Astrocyte (in vitro differentiated cells and primary cell): ENCODE results near the gene DGKH. TPM values are rescaled to one million over a fixed set of nuclear protein-coding genes. Genes with fewer than 3 reads are reported as not detected.

ENCODE experiments used
- DNase-seq: peaks from one replicate; pipeline ENCODE4 v3.0.0-alpha.2; 2010; ENCODE audit warnings: low read depth
- FAIRE-seq: peaks from 2 replicates; lab custom pipeline; 2011; peaks lifted over from hg19 to GRCh38; lab: Jason Lieb, UNC
- H2AFZ ChIP-seq: 2 replicates; pipeline ENCODE4 v1.6.0; 2012; ENCODE audit warnings: low read depth, low read length, inconsistent platforms
- H3K27ac ChIP-seq: 2 replicates; pipeline ENCODE4 v1.5.1; 2011; ENCODE audit warnings: low read depth, low read length, inconsistent platforms
- H3K27me3 ChIP-seq: 2 replicates; pipeline ENCODE4 v1.6.0; 2011; ENCODE audit warnings: low read length, inconsistent platforms; ENCODE audit not compliant: insufficient read depth
- H3K36me3 ChIP-seq: 2 replicates; pipeline ENCODE4 v1.5.1; 2011; ENCODE audit warnings: low read length, inconsistent platforms; ENCODE audit not compliant: insufficient read depth
- H3K4me1 ChIP-seq: 2 replicates; pipeline ENCODE4 v1.5.1; 2011; ENCODE audit warnings: low read length, inconsistent platforms; ENCODE audit not compliant: insufficient read depth
- H3K4me2 ChIP-seq: 2 replicates; pipeline ENCODE4 v1.6.0; 2012; ENCODE audit warnings: low read length, inconsistent platforms
- H3K4me3 ChIP-seq: 2 replicates; pipeline ENCODE4 v1.5.1; 2011; ENCODE audit warnings: low read depth, mild to moderate bottlenecking, low read length, inconsistent platforms; ENCODE audit not compliant: insufficient read depth
- H3K79me2 ChIP-seq: 2 replicates; pipeline ENCODE4 v1.6.0; 2012; ENCODE audit warnings: mild to moderate bottlenecking, low read length, inconsistent platforms; ENCODE audit not compliant: insufficient read depth
- H3K9ac ChIP-seq: 2 replicates; pipeline ENCODE4 v1.6.0; 2012; ENCODE audit warnings: mild to moderate bottlenecking, low read length, inconsistent platforms
- H3K9me3 ChIP-seq: 2 replicates; pipeline ENCODE4 v1.5.1; 2012; ENCODE audit warnings: low read depth, mild to moderate bottlenecking, low read length, inconsistent platforms; ENCODE audit not compliant: insufficient read depth
- H4K20me1 ChIP-seq: 2 replicates; pipeline ENCODE4 v1.6.0; 2012; ENCODE audit warnings: low read length, inconsistent platforms; ENCODE audit not compliant: insufficient read depth
- H3K27ac Mint-ChIP-seq: one replicate; pipeline ENCODE4 v1.8.0; 2021; ENCODE audit warnings: mild to moderate bottlenecking, mixed read lengths; ENCODE audit not compliant: unreplicated experiment
- H3K27me3 Mint-ChIP-seq: one replicate; pipeline ENCODE4 v1.8.0; 2021; ENCODE audit warnings: low read depth, mixed read lengths; ENCODE audit not compliant: unreplicated experiment
- H3K36me3 Mint-ChIP-seq: one replicate; pipeline ENCODE4 v1.8.0; 2021; ENCODE audit warnings: low read depth, mixed read lengths; ENCODE audit not compliant: unreplicated experiment
- H3K4me1 Mint-ChIP-seq: one replicate; pipeline ENCODE4 v1.8.0; 2021; ENCODE audit warnings: low read depth, mixed read lengths; ENCODE audit not compliant: unreplicated experiment
- H3K4me3 Mint-ChIP-seq: one replicate; pipeline ENCODE4 v1.8.0; 2021; ENCODE audit warnings: mild to moderate bottlenecking, moderate library complexity, mixed read lengths; ENCODE audit not compliant: unreplicated experiment
- H3K9me3 Mint-ChIP-seq: one replicate; pipeline ENCODE4 v1.8.0; 2021; ENCODE audit warnings: mild to moderate bottlenecking, mixed read lengths; ENCODE audit not compliant: unreplicated experiment
- CTCF ChIP-seq: IDR thresholded peaks from 2 replicates; pipeline ENCODE4 v1.5.1; 2011; ENCODE audit warnings: low read depth, mild to moderate bottlenecking, inconsistent platforms, low read length, moderate library complexity; ENCODE audit not compliant: insufficient read depth
- EZH2 ChIP-seq: IDR thresholded peaks from 2 replicates; pipeline ENCODE4 v1.6.1; 2012; ENCODE audit warnings: mild to moderate bottlenecking, low read length, inconsistent platforms; ENCODE audit not compliant: insufficient read depth
- total RNA-seq: library from RNA; stranded (reverse); gene quantifications from 2 replicates; pipeline ENCODE4 v1.2.1, GENCODE V29; 2021

DGKH gene
- total RNA-seq, 1 donor from 2014 or later = 16.4 TPM

GRCh38 chr13:42123600-42123999 lies 75.2 kb downstream of the DGKH start:
- H3K36me3 Mint-ChIP-seq = peaks cover 18% of the 10 kb centered on the region
- no peak overlapping the region for H3K27ac ChIP-seq
- H3K27ac Mint-ChIP-seq = no peak overlapping the region
- no peak overlapping the region for H3K4me3 Mint-ChIP-seq
- no peak overlapping the region for H3K4me2 ChIP-seq
- H3K27me3 Mint-ChIP-seq = no peaks in the 10 kb centered on the region
- H3K79me2 ChIP-seq = peaks cover 22% of the 10 kb centered on the region
- DNase-seq (no peak), FAIRE-seq (no peak)
- H3K9me3 Mint-ChIP-seq = peaks cover 7% of the 10 kb centered on the region
- H2AFZ ChIP-seq = no peak overlapping the region
- H3K4me3 ChIP-seq = no peak overlapping the region
- H4K20me1 ChIP-seq = peaks cover 8% of the 10 kb centered on the region
- TF ChIP-seq CTCF (no peak), EZH2 (no peak)
- no peaks in the 10 kb centered on the region for H3K9me3 ChIP-seq
- H3K27me3 ChIP-seq = no peaks in the 10 kb centered on the region
- H3K9ac ChIP-seq = no peak overlapping the region
- H3K4me1 Mint-ChIP-seq = peaks cover 3% of the 10 kb centered on the region
- no peaks in the 10 kb centered on the region for H3K36me3 ChIP-seq
- H3K4me1 ChIP-seq = no peaks in the 10 kb centered on the region

GRCh38 chr13:42125046-42125445 lies 76.6 kb downstream of the DGKH start:
- no peaks in the 10 kb centered on the region for H3K4me1 ChIP-seq
- H3K36me3 ChIP-seq = no peaks in the 10 kb centered on the region
- H3K4me3 Mint-ChIP-seq = no peak overlapping the region
- H3K9me3 ChIP-seq = no peaks in the 10 kb centered on the region
- H3K36me3 Mint-ChIP-seq = peaks cover 20% of the 10 kb centered on the region
- H3K9ac ChIP-seq = no peak overlapping the region
- no peak overlapping the region for H3K4me3 ChIP-seq
- peaks cover 8% of the 10 kb centered on the region for H4K20me1 ChIP-seq
- H3K4me1 Mint-ChIP-seq = peaks cover under 1% of the 10 kb centered on the region
- H3K4me2 ChIP-seq = no peak overlapping the region
- no peaks in the 10 kb centered on the region for H3K27me3 ChIP-seq
- no peaks in the 10 kb centered on the region for H3K27me3 Mint-ChIP-seq
- H3K27ac ChIP-seq = no peak overlapping the region
- no peak for FAIRE-seq
- H3K9me3 Mint-ChIP-seq = peaks cover 7% of the 10 kb centered on the region
- no peak overlapping the region for H2AFZ ChIP-seq
- TF ChIP-seq EZH2 (no peak), CTCF (no peak)
- no peak overlapping the region for H3K27ac Mint-ChIP-seq
- DNase-seq = no peak
- H3K79me2 ChIP-seq = peaks cover 22% of the 10 kb centered on the region

GRCh38 chr13:42127047-42127446 lies 78.6 kb downstream of the DGKH start:
- no peak overlapping the region for H3K27ac ChIP-seq
- Mint-ChIP-seq H3K9me3 (peaks cover 4% of the 10 kb centered on the region), H3K27ac (no peak overlapping the region), H3K36me3 (peaks cover 11% of the 10 kb centered on the region), H3K4me1 (no peaks in the 10 kb centered on the region), H3K4me3 (no peak overlapping the region), H3K27me3 (no peaks in the 10 kb centered on the region)
- H2AFZ ChIP-seq = no peak overlapping the region
- H3K4me1 ChIP-seq = no peaks in the 10 kb centered on the region
- peaks cover 8% of the 10 kb centered on the region for H4K20me1 ChIP-seq
- no peak overlapping the region for H3K9ac ChIP-seq
- H3K79me2 ChIP-seq = peaks cover 16% of the 10 kb centered on the region
- no peak for FAIRE-seq
- no peaks in the 10 kb centered on the region for H3K27me3 ChIP-seq
- H3K4me3 ChIP-seq = no peak overlapping the region
- no peaks in the 10 kb centered on the region for H3K36me3 ChIP-seq
- no peak for DNase-seq
- H3K4me2 ChIP-seq = no peak overlapping the region
- TF ChIP-seq CTCF (no peak), EZH2 (no peak)
- H3K9me3 ChIP-seq = no peaks in the 10 kb centered on the region
